H9 (cell line): Measurements from ENCODE around the gene MRTO4. TPM values are rescaled to one million over a fixed set of nuclear protein-coding genes. Genes with fewer than 3 reads are reported as not detected.

Experiments used
- DNase-seq: peaks from one replicate; pipeline ENCODE4 v3.0.0-alpha.2; 2017
- H2AFZ ChIP-seq: one replicate; pipeline ENCODE4 v1.6.1; 2013; ENCODE audit warnings: mild to moderate bottlenecking, low read length, control low read depth, moderate library complexity
- H2AK5ac ChIP-seq: 2 replicates; pipeline ENCODE4 v1.6.1; 2013; ENCODE audit warnings: low read length, control low read depth, mixed read lengths; ENCODE audit not compliant: insufficient read length
- H2BK120ac ChIP-seq: one replicate; pipeline ENCODE4 v1.6.1; 2013; ENCODE audit warnings: low read depth, mild to moderate bottlenecking, low read length, control low read depth, inconsistent platforms; ENCODE audit not compliant: poor library complexity, severe bottlenecking
- H2BK12ac ChIP-seq: 2 replicates; pipeline ENCODE4 v1.6.1; 2013; ENCODE audit warnings: low read length, control low read depth, mixed read lengths, low read depth; ENCODE audit not compliant: insufficient read length
- H2BK15ac ChIP-seq: 2 replicates; pipeline ENCODE4 v1.6.1; 2013; ENCODE audit warnings: low read depth, low read length, control low read depth
- H2BK20ac ChIP-seq: one replicate; pipeline ENCODE4 v1.6.1; 2013; ENCODE audit warnings: low read depth, mild to moderate bottlenecking, low read length, control low read depth, inconsistent platforms; ENCODE audit not compliant: poor library complexity, severe bottlenecking
- H2BK5ac ChIP-seq: 2 replicates; pipeline ENCODE4 v1.6.1; 2013; ENCODE audit warnings: low read length, control low read depth, mixed read lengths; ENCODE audit not compliant: insufficient read length
- H3K14ac ChIP-seq: 2 replicates; pipeline ENCODE4 v1.6.1; 2013; ENCODE audit warnings: low read length, control low read depth; ENCODE audit not compliant: insufficient read depth
- H3K18ac ChIP-seq: 2 replicates; pipeline ENCODE4 v1.6.1; 2013; ENCODE audit warnings: low read depth, mild to moderate bottlenecking, mixed read lengths, low read length, control low read depth; ENCODE audit not compliant: insufficient read length
- H3K23ac ChIP-seq: 2 replicates; pipeline ENCODE4 v1.6.1; 2013; ENCODE audit warnings: low read length, control low read depth, mixed read lengths, low read depth; ENCODE audit not compliant: insufficient read length
- H3K23me2 ChIP-seq: 2 replicates; pipeline ENCODE4 v1.6.1; 2013; ENCODE audit warnings: low read depth, mild to moderate bottlenecking, mixed read lengths, low read length, control low read depth; ENCODE audit not compliant: insufficient read length, poor library complexity, severe bottlenecking
- H3K27ac ChIP-seq: 2 replicates; pipeline ENCODE4 v1.5.1; 2013; ENCODE audit warnings: low read length, control low read depth, mixed read lengths, low read depth; ENCODE audit not compliant: insufficient read length
- H3K27me3 ChIP-seq: 2 replicates; pipeline ENCODE4 v1.6.1; 2013; ENCODE audit warnings: low read length, control low read depth, inconsistent platforms; ENCODE audit not compliant: insufficient read depth
- H3K4ac ChIP-seq: 2 replicates; pipeline ENCODE4 v1.6.1; 2013; ENCODE audit warnings: low read depth, mild to moderate bottlenecking, control low read depth, inconsistent platforms, low read length, moderate library complexity
- H3K4me1 ChIP-seq: 2 replicates; pipeline ENCODE4 v1.6.1; 2013; ENCODE audit warnings: low read length, control low read depth, inconsistent platforms; ENCODE audit not compliant: insufficient read depth
- H3K4me2 ChIP-seq: 2 replicates; pipeline ENCODE4 v1.6.1; 2013; ENCODE audit warnings: low read length, control low read depth, mixed read lengths; ENCODE audit not compliant: insufficient read length, insufficient read depth
- H3K56ac ChIP-seq: 2 replicates; pipeline ENCODE4 v1.6.1; 2013; ENCODE audit warnings: low read depth, mild to moderate bottlenecking, mixed read lengths, low read length, control low read depth; ENCODE audit not compliant: insufficient read length
- H3K79me1 ChIP-seq: 2 replicates; pipeline ENCODE4 v1.6.1; 2013; ENCODE audit warnings: low read depth, mild to moderate bottlenecking, moderate library complexity, low read length, control low read depth, inconsistent platforms; ENCODE audit not compliant: insufficient read depth, poor library complexity, severe bottlenecking
- H3K79me2 ChIP-seq: 2 replicates; pipeline ENCODE4 v1.6.1; 2013; ENCODE audit warnings: low read length, control low read depth, inconsistent platforms; ENCODE audit not compliant: insufficient read depth
- H3K9ac ChIP-seq: 2 replicates; pipeline ENCODE4 v1.6.1; 2013; ENCODE audit warnings: low read length, control low read depth, mixed read lengths; ENCODE audit not compliant: insufficient read length; ENCODE audit errors: extremely low read depth
- H3K9me3 ChIP-seq: one replicate; pipeline ENCODE4 v1.6.1; 2013; ENCODE audit warnings: low read depth, low read length, inconsistent platforms; ENCODE audit not compliant: control insufficient read depth
- H3T11ph ChIP-seq: one replicate; pipeline ENCODE4 v1.6.1; 2013; ENCODE audit warnings: mild to moderate bottlenecking, low read length, control low read depth, inconsistent platforms
- H4K20me1 ChIP-seq: one replicate; pipeline ENCODE4 v1.6.1; 2013; ENCODE audit not compliant: control insufficient read depth, insufficient read length, insufficient read depth
- H4K5ac ChIP-seq: 2 replicates; pipeline ENCODE4 v1.6.1; 2013; ENCODE audit warnings: low read depth, mild to moderate bottlenecking, mixed read lengths, low read length, control low read depth; ENCODE audit not compliant: insufficient read length
- H4K8ac ChIP-seq: replicated peaks from 2 replicates; pipeline ENCODE4 v1.6.1; 2013; ENCODE audit warnings: low read length, control low read depth, mixed read lengths, low read depth; ENCODE audit not compliant: insufficient read length
- H4K91ac ChIP-seq: 2 replicates; pipeline ENCODE4 v1.6.1; 2013; ENCODE audit warnings: low read depth, mild to moderate bottlenecking, moderate library complexity, mixed read lengths, low read length, control low read depth; ENCODE audit not compliant: insufficient read length
- H3K27ac Mint-ChIP-seq, 3 experiments: 2 replicates in 2 of 3; 3 replicates in 1 of 3; pipeline ENCODE4 v1.8.0; 2020 to 2021; ENCODE audit warnings: mixed read lengths in 3 of 3, mild to moderate bottlenecking in 1 of 3, moderate library complexity in 1 of 3
- H3K27me3 Mint-ChIP-seq: 2 replicates; pipeline ENCODE4 v1.8.0; 2021; ENCODE audit warnings: low read depth, mild to moderate bottlenecking, moderate library complexity, mixed read lengths
- H3K36me3 Mint-ChIP-seq, 3 experiments: 2 replicates in 2 of 3; 3 replicates in 1 of 3; pipeline ENCODE4 v1.8.0; 2020 to 2021; ENCODE audit warnings: low read depth in 3 of 3, mixed read lengths in 3 of 3; ENCODE audit not compliant: insufficient read depth in 1 of 3
- H3K4me1 Mint-ChIP-seq, 2 experiments: 2 replicates each; pipeline ENCODE4 v1.8.0; 2020; ENCODE audit warnings: mixed read lengths in 2 of 2
- H3K4me3 Mint-ChIP-seq, 2 experiments: 2 replicates in 1 of 2; 3 replicates in 1 of 2; pipeline ENCODE4 v1.8.0; 2020 to 2021; ENCODE audit warnings: mild to moderate bottlenecking in 2 of 2, mixed read lengths in 2 of 2, moderate library complexity in 1 of 2
- H3K9me3 Mint-ChIP-seq, 2 experiments: 2 replicates in 1 of 2; 3 replicates in 1 of 2; pipeline ENCODE4 v1.8.0; 2020; ENCODE audit warnings: mild to moderate bottlenecking in 2 of 2, mixed read lengths in 2 of 2, moderate library complexity in 1 of 2
- CTCF ChIP-seq: fragments of 200-600 bp; sonication (generic); conservative IDR thresholded peaks from 3 replicates; pipeline ENCODE4 v1.8.0; 2021; ENCODE audit warnings: antibody characterized with exemption, mild to moderate bottlenecking
- WGBS: extraction: QIAGEN DNeasy Blood & Tissue Kit; methylation state at CpG from one replicate; pipeline ENCODE4 v1.1.7; 2013; ENCODE audit warnings: missing lambda C conversion rate, low lambda C conversion rate, mixed read lengths; ENCODE audit not compliant: insufficient read length; ENCODE audit errors: extremely low coverage; 5-methylcytosine and 5-hydroxymethylcytosine counted together
- total RNA-seq: library from RNA; stranded (reverse); gene quantifications from 2 replicates; pipeline ENCODE4 v1.2.1, GENCODE V29; 2021

The MRTO4 gene
- total RNA-seq, 1 experiment from 2014 or later: 78.3 TPM

- Histone ChIP-seq H4K8ac (no peak overlapping the region), H3K4me2 (no peak overlapping the region), H4K5ac (no peak overlapping the region), H3K18ac (no peak overlapping the region), H4K20me1 (no peaks in the 10 kb centered on the region), H3K56ac (no peak overlapping the region), H4K91ac (no peak overlapping the region), H3K4me1 (no peaks in the 10 kb centered on the region), H3K9me3 (no peaks in the 10 kb centered on the region), H3T11ph (no peak overlapping the region), H3K79me1 (no peaks in the 10 kb centered on the region), H3K14ac (no peak overlapping the region), H3K23me2 (peaks cover 13% of the 10 kb centered on the region), H2BK5ac (no peak overlapping the region), H3K27me3 (no peaks in the 10 kb centered on the region), H3K27ac (no peak overlapping the region), H2AK5ac (no peak overlapping the region), H2BK15ac (no peak overlapping the region), H2BK12ac (no peak overlapping the region), H3K23ac (no peak overlapping the region), H3K9ac (no peak overlapping the region), H3K79me2 (no peaks in the 10 kb centered on the region), H2BK20ac (no peak overlapping the region), H2BK120ac (no peak overlapping the region), H3K4ac (no peak overlapping the region), H2AFZ (no peak overlapping the region)
- H3K4me3 Mint-ChIP-seq: no peak overlapping the region
- no peak for TF ChIP-seq CTCF
- H3K9me3 Mint-ChIP-seq: no peaks in the 10 kb centered on the region
- WGBS: no CpG with 5 or more reads among the region's 6 CpGs
- peaks cover 16 to 46% (median 41%) of the 10 kb centered on the region in 3 experiments for H3K36me3 Mint-ChIP-seq
- no peak overlapping the region; a peak in 2 of 7 replicates for H3K27ac Mint-ChIP-seq
- no peak for DNase-seq
- H3K27me3 Mint-ChIP-seq: no peaks in the 10 kb centered on the region; the same call in 1 of the 2 replicates
- peaks cover 17 to 19% of the 10 kb centered on the region in 2 experiments for H3K4me1 Mint-ChIP-seq
Observed at GRCh38 chr1:19309123-19309813, 57.7 kb downstream of the MRTO4 start.

Other genes starting within 250 kb of the MRTO4 start
- gene UBR4, start 41.5 kb upstream of the MRTO4 start, total RNA-seq: 118 and 131 TPM in 2 replicates
- gene EMC1, start 281 bp upstream of the MRTO4 start, total RNA-seq: 58.3 and 60.0 TPM in 2 replicates
- gene AKR7A3, start 37.0 kb downstream of the MRTO4 start, total RNA-seq: 0.74 and 0.81 TPM in 2 replicates
- gene AKR7A2, start 60.3 kb downstream of the MRTO4 start, total RNA-seq: 48.0 and 50.3 TPM in 2 replicates
- gene SLC66A1, start 60.5 kb downstream of the MRTO4 start, total RNA-seq: 22.5 TPM in 2 replicates
- 343 and 348 TPM in 2 replicates for gene CAPZB, start 233.7 kb downstream of the MRTO4 start, total RNA-seq